Body of pancreas (tissue), 4 donors: ENCODE measurements around the gene SLC27A6. TPM values are rescaled to one million over a fixed set of nuclear protein-coding genes. Genes with fewer than 3 reads are reported as not detected.

Experiments
- ATAC-seq: fragments of 150-250 bp; one replicate; pipeline ENCODE4 v1.9.1; 2016
- DNase-seq, 4 donors: peaks; one replicate each; pipeline ENCODE4 v3.0.0-alpha.2; 2019
- H3K27ac ChIP-seq, 4 donors: fragments of 200-600 bp; sonication (generic); 1 replicate in 3 of 4; 2 replicates in 1 of 4; pipeline versions ENCODE4 v1.5.1 to v1.6.1; 2016 to 2019; ENCODE audit warnings: mild to moderate bottlenecking in 1 of 4, mixed read lengths in 1 of 4, moderate library complexity in 1 of 4
- H3K27me3 ChIP-seq, 2 donors: fragments of 200-600 bp; sonication (generic); one replicate each; pipeline ENCODE4 v1.6.0; 2016; ENCODE audit warnings: mild to moderate bottlenecking in 1 of 2
- H3K36me3 ChIP-seq, 2 donors: fragments of 200-600 bp; sonication (generic); replicated peaks in 1 of 2; 2 replicates each; pipeline ENCODE4 v1.5.1; 2016; ENCODE audit warnings: low read depth in 2 of 2; ENCODE audit not compliant: insufficient read depth in 1 of 2
- H3K4me1 ChIP-seq: fragments of 200-600 bp; sonication (generic); one replicate; pipeline ENCODE4 v1.6.0; 2016
- H3K4me3 ChIP-seq, 2 donors: fragments of 200-600 bp; sonication (generic); 1 replicate in 1 of 2; 2 replicates in 1 of 2; pipeline ENCODE4 v1.5.1; 2016 to 2019
- H3K9me3 ChIP-seq, 3 donors: fragments of 200-600 bp; sonication (generic); 1 replicate in 2 of 3; 2 replicates in 1 of 3; pipeline ENCODE4 v1.5.1; 2016
- CTCF ChIP-seq, 7 experiments: fragments of 450-650 bp in 4 of 7; fragments of 200-600 bp in 3 of 7; sonication (generic) in 3 of 7; IDR thresholded peaks; one replicate each; pipeline ENCODE4 v1.5.1; 2016 to 2019; ENCODE audit warnings: antibody characterized with exemption in 7 of 7
- POLR2A ChIP-seq, 3 donors: fragments of 450-650 bp; IDR thresholded peaks; one replicate each; pipeline ENCODE4 v1.6.1; 2016; ENCODE audit warnings: antibody characterized with exemption in 3 of 3, mild to moderate bottlenecking in 2 of 3
- WGBS, 2 donors: methylation state at CpG; one replicate each; pipeline ENCODE4 v1.1.5; 2017; 5-methylcytosine and 5-hydroxymethylcytosine counted together
- intact Hi-C: fragments of 100-400 bp; cut with DNase I; formaldehyde crosslinking; loops from one replicate; pipeline ENCODE4 v1.15.1; 2023
- total RNA-seq, 2 donors: library from RNA; depleted of rRNA; stranded (reverse); fragments of >200 nt; gene quantifications; one replicate each; pipeline ENCODE4 v1.1.0, GENCODE V29; 2016

The SLC27A6 gene
- total RNA-seq, 2 donors from 2014 or later = 0.99 to 1.3 TPM

DNA sequence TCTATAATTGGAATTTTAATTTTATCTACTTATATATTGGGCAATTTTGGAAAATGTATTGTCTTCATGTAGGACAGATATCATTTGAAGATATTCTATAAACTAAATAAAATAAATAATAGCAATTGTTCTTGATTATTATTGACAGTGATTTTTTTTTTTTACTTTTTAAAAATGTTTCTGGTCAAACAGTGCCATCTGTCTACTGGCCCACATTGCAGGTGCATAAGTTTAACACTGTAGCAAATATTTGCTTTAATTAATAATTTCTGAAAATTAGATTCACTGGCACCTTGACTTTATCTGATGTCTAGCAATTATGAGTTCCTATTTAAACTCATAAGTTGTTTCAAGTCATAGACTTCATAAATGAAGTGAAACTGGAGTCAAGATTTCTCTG lies 88.2 kb downstream of the SLC27A6 start:
- DNase-seq (no peak), ATAC-seq (no peak)
- Histone ChIP-seq H3K27ac (no peak overlapping the region), H3K4me3 (no peak overlapping the region), H3K27me3 (no peaks in the 10 kb centered on the region), H3K4me1 (no peaks in the 10 kb centered on the region), H3K9me3 (peaks cover 0 to 5% (median 0%) of the 10 kb centered on the region in 3 donors), H3K36me3 (no peaks in the 10 kb centered on the region)
- intact Hi-C loops = no loop called here
- no peak for TF ChIP-seq POLR2A (IDR thresholded peaks at IDR 0.05)
- TF ChIP-seq CTCF (IDR thresholded peaks at IDR 0.05) = no peak

DNA sequence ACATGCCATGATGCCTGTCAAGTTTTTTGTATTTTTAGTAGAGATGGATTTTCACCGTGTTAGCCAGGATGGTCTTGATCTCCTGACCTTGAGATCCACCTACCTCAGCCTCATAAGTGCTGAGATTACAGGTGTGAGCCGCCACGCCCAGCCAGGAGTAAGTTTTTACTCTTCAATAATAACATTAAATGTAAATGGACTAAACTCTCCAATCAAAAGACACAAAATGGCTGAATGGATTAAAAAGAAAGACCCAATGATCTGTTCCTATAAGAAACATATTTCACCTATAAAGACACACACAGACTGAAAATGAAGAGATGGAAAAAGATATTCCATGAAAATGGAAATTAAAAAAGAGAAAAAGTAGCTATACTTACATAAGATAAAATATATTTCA lies 92.0 kb downstream of the SLC27A6 start:
- H3K27ac ChIP-seq = no peak overlapping the region
- 64 to 75% methylated on average over 3 of the region's 3 CpGs for WGBS, 2 donors
- no peaks in the 10 kb centered on the region for H3K36me3 ChIP-seq
- no peak overlapping the region for H3K4me3 ChIP-seq
- peaks cover 0 to 5% (median 0%) of the 10 kb centered on the region in 3 donors for H3K9me3 ChIP-seq
- no peaks in the 10 kb centered on the region for H3K4me1 ChIP-seq
- intact Hi-C loops = no loop called here
- no peaks in the 10 kb centered on the region for H3K27me3 ChIP-seq
- no peak for DNase-seq
- no peak for ATAC-seq
- TF ChIP-seq CTCF (IDR thresholded peaks at IDR 0.05) (no peak), POLR2A (IDR thresholded peaks at IDR 0.05) (no peak)

GRCh38 chr5:129061849-129062248 lies 96.6 kb downstream of the SLC27A6 start:
- H3K4me3 ChIP-seq = no peak overlapping the region
- DNase-seq (no peak), ATAC-seq (no peak)
- no peak for TF ChIP-seq CTCF (IDR thresholded peaks at IDR 0.05)
- no peak for TF ChIP-seq POLR2A (IDR thresholded peaks at IDR 0.05)
- no peak overlapping the region for H3K27ac ChIP-seq
- H3K27me3 ChIP-seq = no peaks in the 10 kb centered on the region
- H3K9me3 ChIP-seq = peaks cover 0 to 5% (median 0%) of the 10 kb centered on the region in 3 donors
- intact Hi-C loops = no loop called here
- WGBS, 2 donors = 30 to 39% methylated on average over 2 of the region's 2 CpGs
- H3K4me1 ChIP-seq = no peaks in the 10 kb centered on the region
- no peaks in the 10 kb centered on the region for H3K36me3 ChIP-seq

- H3K4me3 ChIP-seq = no peak overlapping the region
- DNase-seq (no peak), ATAC-seq (no peak)
- H3K27ac ChIP-seq = no peak overlapping the region
- no peaks in the 10 kb centered on the region for H3K36me3 ChIP-seq
- intact Hi-C loops = no loop called here
- no peak for TF ChIP-seq CTCF (IDR thresholded peaks at IDR 0.05)
- no peak for TF ChIP-seq POLR2A (IDR thresholded peaks at IDR 0.05)
- WGBS, 2 donors = 62 to 67% methylated on average over 1 of the region's 1 CpG
- no peaks in the 10 kb centered on the region for H3K27me3 ChIP-seq
- H3K9me3 ChIP-seq = no peaks in the 10 kb centered on the region
- H3K4me1 ChIP-seq = no peaks in the 10 kb centered on the region
Observed at GRCh38 chr5:129063483-129064113, 98.3 kb downstream of the SLC27A6 start.

DNA sequence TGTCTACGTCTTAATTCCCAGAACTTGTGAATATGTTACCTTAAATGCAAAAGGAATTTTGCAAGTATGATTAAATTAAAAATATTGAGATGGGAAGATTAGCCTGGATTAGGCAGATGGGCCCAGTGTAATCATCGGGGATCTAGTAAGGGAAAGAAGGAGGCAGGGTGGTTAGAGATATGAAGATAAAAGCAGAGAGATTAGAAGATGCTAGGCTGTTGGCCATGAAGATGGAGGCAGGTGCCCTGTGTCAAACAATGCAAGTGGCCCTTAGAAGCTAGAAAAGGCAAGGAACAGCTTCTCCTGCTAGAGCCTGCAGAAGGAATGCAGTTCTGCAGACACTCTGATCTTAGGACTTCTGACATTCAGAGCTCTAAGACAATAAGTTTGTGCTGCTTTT lies 100.4 kb downstream of the SLC27A6 start:
- Histone ChIP-seq H3K4me1 (no peaks in the 10 kb centered on the region), H3K27me3 (no peaks in the 10 kb centered on the region), H3K9me3 (no peaks in the 10 kb centered on the region), H3K27ac (no peak overlapping the region), H3K4me3 (no peak overlapping the region), H3K36me3 (no peaks in the 10 kb centered on the region)
- DNase-seq = no peak
- no peak for ATAC-seq
- TF ChIP-seq POLR2A (IDR thresholded peaks at IDR 0.05) = no peak
- TF ChIP-seq CTCF (IDR thresholded peaks at IDR 0.05) = no peak
- intact Hi-C loops = no loop called here
- 75 to 79% methylated on average over 2 of the region's 2 CpGs for WGBS, 2 donors
